ENCODE results near the gene NUDT5. TPM values are rescaled to one million over a fixed set of nuclear protein-coding genes. Genes with fewer than 3 reads are reported as not detected.

NUDT5 gene
- total RNA-seq, 1 experiment from 2014 or later = 54.0 TPM

GRCh38 chr10:12191715-12192114 lies 4.0 kb downstream of the NUDT5 start:
- TF ChIP-seq CTCF (IDR thresholded peaks at IDR 0.05) = no peak
- no peak for TF ChIP-seq REST (IDR thresholded peaks at IDR 0.05; ENCODE audit: insufficient read depth in 1 of 2, low read depth in 2 of 2, low read length in 1 of 2)
- TF ChIP-seq POLR2AphosphoS5 (IDR thresholded peaks at IDR 0.05; ENCODE audit: low read depth, low read length) = no peak
- no peak for TF ChIP-seq SIN3A (IDR thresholded peaks at IDR 0.05; ENCODE audit: borderline replicate concordance, insufficient read depth, low read depth, low read length)
- no peak for TF ChIP-seq TCF7L2 (IDR thresholded peaks at IDR 0.05; ENCODE audit: low read depth, low read length)
- no TSS peak for BruUV-seq (replicated peaks)
- DNase-seq (ENCODE audit: low read depth, low spot score) = no peak
- H3K27me3 ChIP-seq (ENCODE audit: control insufficient read depth, insufficient read depth, low read length) = no peaks in the 10 kb centered on the region
- intact Hi-C loops (cut with micrococcal nuclease; ENCODE audit: unreplicated experiment) = no loop called here
- peaks cover 10% of the 10 kb centered on the region; the same call in 1 of the 2 replicates for H3K36me3 ChIP-seq (ENCODE audit: control insufficient read depth, insufficient read depth, low read length)
- H3K27ac ChIP-seq (ENCODE audit: low read length) = no peak overlapping the region
- H3K4me1 ChIP-seq (ENCODE audit: control insufficient read depth, insufficient read depth, low read length) = no peaks in the 10 kb centered on the region
- H3K4me3 ChIP-seq (ENCODE audit: low read depth in 2 of 2, low read length in 2 of 2) = no peak overlapping the region
- CTCF ChIA-PET = no interaction called here
- POLR2A ChIA-PET = no interaction called here
- no peak for ATAC-seq
- H3K9me3 ChIP-seq (ENCODE audit: control insufficient read depth, insufficient read depth, low read depth, low read length) = no peaks in the 10 kb centered on the region
- in situ Hi-C loops (cut with HindIII; ENCODE audit: low pct_unique_long_range_greater_than_20kb, low sequenced_read_pairs) = no loop called here

GRCh38 chr10:12189426-12189825 lies 6.3 kb downstream of the NUDT5 start:
- ChIA-PET CTCF (no interaction called here), POLR2A (no interaction called here)
- in situ Hi-C loops (cut with HindIII; ENCODE audit: low pct_unique_long_range_greater_than_20kb, low sequenced_read_pairs) = no loop called here
- no peak overlapping the region for H3K27ac ChIP-seq (ENCODE audit: low read length)
- no TSS peak for BruUV-seq (replicated peaks)
- no peak for TF ChIP-seq SIN3A (IDR thresholded peaks at IDR 0.05; ENCODE audit: borderline replicate concordance, insufficient read depth, low read depth, low read length)
- TF ChIP-seq POLR2AphosphoS5 (IDR thresholded peaks at IDR 0.05; ENCODE audit: low read depth, low read length) = no peak
- TF ChIP-seq CTCF (IDR thresholded peaks at IDR 0.05) = no peak
- no peak for TF ChIP-seq TCF7L2 (IDR thresholded peaks at IDR 0.05; ENCODE audit: low read depth, low read length)
- TF ChIP-seq REST (IDR thresholded peaks at IDR 0.05; ENCODE audit: insufficient read depth in 1 of 2, low read depth in 2 of 2, low read length in 1 of 2) = no peak
- no peak overlapping the region for H3K4me3 ChIP-seq (ENCODE audit: low read depth in 2 of 2, low read length in 2 of 2)
- H3K9me3 ChIP-seq (ENCODE audit: control insufficient read depth, insufficient read depth, low read depth, low read length) = no peaks in the 10 kb centered on the region
- intact Hi-C loops (cut with micrococcal nuclease; ENCODE audit: unreplicated experiment) = no loop called here
- H3K4me1 ChIP-seq (ENCODE audit: control insufficient read depth, insufficient read depth, low read length) = no peaks in the 10 kb centered on the region
- no peak for ATAC-seq
- peaks cover 6% of the 10 kb centered on the region; the same call in 1 of the 2 replicates for H3K36me3 ChIP-seq (ENCODE audit: control insufficient read depth, insufficient read depth, low read length)
- no peak for DNase-seq (ENCODE audit: low read depth, low spot score)
- H3K27me3 ChIP-seq (ENCODE audit: control insufficient read depth, insufficient read depth, low read length) = no peaks in the 10 kb centered on the region
